B cell (primary cell): ENCODE results near the gene ZNF316. TPM values are rescaled to one million over a fixed set of nuclear protein-coding genes. Genes with fewer than 3 reads are reported as not detected.
"Not testable (repeated sequence)": the region's sequence is repeated elsewhere in the genome, so short reads cannot be mapped to it uniquely, and the experiment has no call there.

Source experiments
- ATAC-seq: fragments of 200-7000 bp; cut with Tn5 transposase; one replicate; pipeline ENCODE4 v1.10.0; 2021; ENCODE audit warnings: low read depth, mild to moderate bottlenecking, moderate number of reproducible peaks, moderate library complexity
- CTCF ChIA-PET: fragments of 350-600 bp; sonication (Branson Sonifier 250); formaldehyde crosslinking; loops from one replicate; lab custom pipeline; 2021; ENCODE audit warnings: antibody characterized with exemption, inconsistent platforms; lab: Charles Lee
- POLR2A ChIA-PET: fragments of 350-600 bp; sonication (Branson Sonifier 250); formaldehyde crosslinking; loops from one replicate; lab custom pipeline; 2021; ENCODE audit warnings: antibody characterized with exemption; lab: Charles Lee
- DNase-seq: peaks from one replicate; pipeline ENCODE4 v3.0.0; 2013
- H2AFZ ChIP-seq: 2 replicates; pipeline ENCODE4 v1.6.1; 2012; ENCODE audit warnings: mild to moderate bottlenecking, low read depth, low read length; ENCODE audit not compliant: insufficient read depth, poor library complexity, severe bottlenecking
- H3K27ac ChIP-seq, 2 donors: 1 replicate in 1 of 2; 2 replicates in 1 of 2; pipeline ENCODE4 v1.5.1; 2012 to 2013; ENCODE audit warnings: low read length in 2 of 2, mild to moderate bottlenecking in 2 of 2, moderate library complexity in 1 of 2
- H3K27me3 ChIP-seq, 4 experiments: fragments of 200-600 bp in 1 of 4; sonication (generic) in 1 of 4; replicated peaks in 1 of 4; 1 replicate in 2 of 4; 2 replicates in 2 of 4; pipeline versions ENCODE4 v1.6.1 to v1.7.0; 2013 to 2016; ENCODE audit warnings: low read length in 3 of 4, mild to moderate bottlenecking in 2 of 4, mixed read lengths in 1 of 4, moderate library complexity in 1 of 4; ENCODE audit not compliant: insufficient read depth in 4 of 4, control insufficient read depth in 3 of 4; ENCODE audit errors: control extremely low read depth in 1 of 4
- H3K36me3 ChIP-seq, 2 experiments: replicated peaks in 1 of 2; 1 replicate in 1 of 2; 2 replicates in 1 of 2; pipeline versions ENCODE4 v1.6.1 to v1.7.1; 2013; ENCODE audit warnings: low read length in 1 of 2; ENCODE audit not compliant: insufficient read depth in 2 of 2, control insufficient read depth in 1 of 2; ENCODE audit errors: control extremely low read depth in 1 of 2, extremely low read depth in 1 of 2
- H3K4me1 ChIP-seq, 2 donors: fragments of 200-600 bp in 1 of 2; sonication (generic) in 1 of 2; 1 replicate in 1 of 2; 2 replicates in 1 of 2; pipeline versions ENCODE4 v1.5.1 to v1.6.1; 2013 to 2017; ENCODE audit warnings: low read length in 2 of 2; ENCODE audit not compliant: control insufficient read depth in 2 of 2, insufficient read depth in 2 of 2
- H3K4me2 ChIP-seq: replicated peaks from 2 replicates; pipeline ENCODE3; 2012; ENCODE audit warnings: mild to moderate bottlenecking, low read depth, low read length; ENCODE audit not compliant: poor library complexity, severe bottlenecking
- H3K4me3 ChIP-seq, 5 experiments: fragments of 200-600 bp in 1 of 5; sonication (generic) in 1 of 5; 1 replicate in 3 of 5; 2 replicates in 2 of 5; pipeline versions ENCODE4 v1.5.1 to v1.7.0; 2011 to 2016; ENCODE audit warnings: low read length in 4 of 5, mild to moderate bottlenecking in 4 of 5, low read depth in 2 of 5, control low read depth in 1 of 5, moderate library complexity in 1 of 5; ENCODE audit not compliant: insufficient read depth in 1 of 5; ENCODE audit errors: control extremely low read depth in 1 of 5, extremely low read depth in 1 of 5
- H3K79me2 ChIP-seq: fragments of 200-600 bp; sonication (generic); one replicate; pipeline ENCODE4 v1.6.0; 2016; ENCODE audit warnings: low read length; ENCODE audit not compliant: control insufficient read depth, insufficient read depth
- H3K9ac ChIP-seq: fragments of 200-600 bp; sonication (generic); 2 replicates; pipeline ENCODE4 v1.6.1; 2017; ENCODE audit warnings: mild to moderate bottlenecking, low read length, moderate library complexity
- H3K9me3 ChIP-seq, 3 donors: one replicate each; pipeline versions ENCODE4 v1.6.1 to v1.7.1; 2013; ENCODE audit warnings: low read length in 2 of 3; ENCODE audit not compliant: control insufficient read depth in 2 of 3, insufficient read depth in 1 of 3; ENCODE audit errors: control extremely low read depth in 1 of 3
- H4K20me1 ChIP-seq: 2 replicates; pipeline ENCODE4 v1.6.0; 2012; ENCODE audit warnings: mild to moderate bottlenecking, low read length; ENCODE audit not compliant: insufficient read depth, control insufficient read depth, poor library complexity, severe bottlenecking
- H3K27ac Mint-ChIP-seq: one replicate; pipeline ENCODE4 v1.8.0; 2021; ENCODE audit warnings: mixed read lengths
- H3K27me3 Mint-ChIP-seq: one replicate; pipeline ENCODE4 v1.8.0; 2021; ENCODE audit warnings: mixed read lengths
- H3K4me1 Mint-ChIP-seq: one replicate; pipeline ENCODE4 v1.8.0; 2021; ENCODE audit warnings: mixed read lengths
- H3K4me3 Mint-ChIP-seq: one replicate; pipeline ENCODE4 v1.8.0; 2021; ENCODE audit warnings: mixed read lengths
- H3K9me3 Mint-ChIP-seq: one replicate; pipeline ENCODE4 v1.8.0; 2022; ENCODE audit warnings: mixed read lengths; ENCODE audit not compliant: insufficient read depth
- EZH2 ChIP-seq: IDR thresholded peaks from 2 replicates; pipeline ENCODE4 v1.6.1; 2012; ENCODE audit warnings: borderline replicate concordance, low read depth, mild to moderate bottlenecking, moderate library complexity, low read length; ENCODE audit not compliant: insufficient read depth, poor library complexity, severe bottlenecking
- WGBS: methylation state at CpG from one replicate; pipeline ENCODE4 v1.1.5; 2013; ENCODE audit warnings: missing lambda C conversion rate; ENCODE audit not compliant: insufficient coverage; 5-methylcytosine and 5-hydroxymethylcytosine counted together
- intact Hi-C: fragments of 100-400 bp; cut with micrococcal nuclease; formaldehyde crosslinking; loops from one replicate; pipeline ENCODE4 v1.10.0; 2022
- polyA plus RNA-seq: library from polyadenylated mRNA; depleted of rRNA; stranded (reverse); fragments of >200 nt; gene quantifications from 2 replicates; pipeline ENCODE4 v1.2.3, GENCODE V29; 2012
- total RNA-seq, 2 donors: library from RNA; stranded (reverse); fragments of 120-200 nt in 1 of 2; gene quantifications; 1 replicate in 1 of 2; 2 replicates in 1 of 2; pipeline versions ENCODE4 v1.2.3 to v1.2.4, GENCODE V29; 2013 to 2022
- TF ChIP-seq, protein P1 (sequence below): fragments of 200-600 bp; IDR thresholded peaks from one replicate; pipeline ENCODE4 v1.8.0; 2022; ENCODE audit warnings: antibody characterized with exemption, mild to moderate bottlenecking

The ZNF316 gene
- total and polyA plus RNA-seq, 2 donors (not counting 1 experiment from before 2014, with no cell fraction given): 43.6 to 72.6 TPM

- Histone ChIP-seq H2AFZ (no peak overlapping the region), H3K36me3 (no peaks in the 10 kb centered on the region), H3K27me3 (no peaks in the 10 kb centered on the region), H3K79me2 (peaks cover 3% of the 10 kb centered on the region), H3K4me3 (no peak overlapping the region), H4K20me1 (no peaks in the 10 kb centered on the region), H3K9ac (no peak overlapping the region), H3K4me1 (peaks cover 6 to 10% of the 10 kb centered on the region in 2 donors), H3K27ac (no peak overlapping the region), H3K4me2 (no peak overlapping the region), H3K9me3 (peaks cover 0 to 16% (median 0%) of the 10 kb centered on the region in 3 donors)
- DNase-seq (no peak), ATAC-seq (no peak)
- ChIA-PET CTCF (no interaction called here), POLR2A (no interaction called here)
- Mint-ChIP-seq H3K4me1 (peaks cover 12% of the 10 kb centered on the region), H3K4me3 (no peak overlapping the region), H3K9me3 (no peaks in the 10 kb centered on the region), H3K27me3 (no peaks in the 10 kb centered on the region), H3K27ac (no peak overlapping the region)
- TF ChIP-seq EZH2: no peak
- TF ChIP-seq, protein P1, sequence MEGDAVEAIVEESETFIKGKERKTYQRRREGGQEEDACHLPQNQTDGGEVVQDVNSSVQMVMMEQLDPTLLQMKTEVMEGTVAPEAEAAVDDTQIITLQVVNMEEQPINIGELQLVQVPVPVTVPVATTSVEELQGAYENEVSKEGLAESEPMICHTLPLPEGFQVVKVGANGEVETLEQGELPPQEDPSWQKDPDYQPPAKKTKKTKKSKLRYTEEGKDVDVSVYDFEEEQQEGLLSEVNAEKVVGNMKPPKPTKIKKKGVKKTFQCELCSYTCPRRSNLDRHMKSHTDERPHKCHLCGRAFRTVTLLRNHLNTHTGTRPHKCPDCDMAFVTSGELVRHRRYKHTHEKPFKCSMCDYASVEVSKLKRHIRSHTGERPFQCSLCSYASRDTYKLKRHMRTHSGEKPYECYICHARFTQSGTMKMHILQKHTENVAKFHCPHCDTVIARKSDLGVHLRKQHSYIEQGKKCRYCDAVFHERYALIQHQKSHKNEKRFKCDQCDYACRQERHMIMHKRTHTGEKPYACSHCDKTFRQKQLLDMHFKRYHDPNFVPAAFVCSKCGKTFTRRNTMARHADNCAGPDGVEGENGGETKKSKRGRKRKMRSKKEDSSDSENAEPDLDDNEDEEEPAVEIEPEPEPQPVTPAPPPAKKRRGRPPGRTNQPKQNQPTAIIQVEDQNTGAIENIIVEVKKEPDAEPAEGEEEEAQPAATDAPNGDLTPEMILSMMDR: no peak
- 79% methylated on average over 7 of the region's 7 CpGs for WGBS
- intact Hi-C loops: no loop called here
Measured at GRCh38 chr7:6631605-6632004, 5.5 kb upstream of the ZNF316 start.

- CTCF ChIA-PET: no interaction called here
- peak overlapping the region; percentile 62 for H3K27ac Mint-ChIP-seq
- peaks cover 20 to 22% of the 10 kb centered on the region in 2 donors for H3K4me1 ChIP-seq
- peaks cover 0 to 4% of the 10 kb centered on the region in 2 experiments for H3K36me3 ChIP-seq
- TF ChIP-seq, protein P1: no peak
- no peak for TF ChIP-seq EZH2
- no peak overlapping the region for H2AFZ ChIP-seq
- no peaks in the 10 kb centered on the region for H3K27me3 Mint-ChIP-seq
- peaks cover 13% of the 10 kb centered on the region for H4K20me1 ChIP-seq
- ATAC-seq (no peak), DNase-seq (no peak)
- H3K9me3 ChIP-seq: peaks cover 0 to 16% (median 0%) of the 10 kb centered on the region in 3 donors
- WGBS: 93% methylated on average over 4 of the region's 8 CpGs
- no peak overlapping the region for H3K9ac ChIP-seq
- POLR2A ChIA-PET: no interaction called here
- no peak overlapping the region for H3K27ac ChIP-seq
- H3K27me3 ChIP-seq: no peaks in the 10 kb centered on the region
- no peak overlapping the region for H3K4me2 ChIP-seq
- peaks cover 12% of the 10 kb centered on the region for H3K79me2 ChIP-seq
- no peak overlapping the region for H3K4me3 Mint-ChIP-seq
- intact Hi-C loops: no loop called here
- H3K9me3 Mint-ChIP-seq: no peaks in the 10 kb centered on the region
- H3K4me1 Mint-ChIP-seq: peaks cover 25% of the 10 kb centered on the region
- no peak overlapping the region for H3K4me3 ChIP-seq
Measured at GRCh38 chr7:6634021-6634420, 3.1 kb upstream of the ZNF316 start.

GRCh38 chr7:6634971-6635370 is 2.1 kb upstream of the ZNF316 start:
- H3K79me2 ChIP-seq: peaks cover 21% of the 10 kb centered on the region
- peak overlapping the region; percentile 10 to 54 for H3K27ac ChIP-seq
- peaks cover 23% of the 10 kb centered on the region for H4K20me1 ChIP-seq
- CTCF ChIA-PET: interaction anchor here (0.9 kb wide), 1 partner anchor 45 kb away, joined by 3 read pairs; the partner anchor contains the start of gene INTS15
- not testable (repeated sequence) for H3K9me3 Mint-ChIP-seq, H2AFZ ChIP-seq, ATAC-seq, H3K27me3 Mint-ChIP-seq, H3K9ac ChIP-seq, H3K4me3 ChIP-seq, H3K4me2 ChIP-seq, H3K27me3 ChIP-seq
- Mint-ChIP-seq H3K4me1 (peaks cover 32% of the 10 kb centered on the region), H3K4me3 (peak overlapping the region; percentile 55), H3K27ac (peak overlapping the region; percentile 32)
- H3K4me1 ChIP-seq: peaks cover 20 to 25% of the 10 kb centered on the region in 2 donors
- H3K9me3 ChIP-seq: peaks cover 0 to 16% (median 0%) of the 10 kb centered on the region in 3 donors
- DNase-seq: peak; percentile 50
- intact Hi-C loops: loop anchor here (5.0 kb wide), 1 partner anchor 72 kb away; the partner anchor contains the start of gene ZNF12
- H3K36me3 ChIP-seq: peaks cover 0 to 12% of the 10 kb centered on the region in 2 experiments
- 49% methylated on average over 3 of the region's 5 CpGs for whole genome bisulfite sequencing
- POLR2A ChIA-PET: interaction anchor here (0.7 kb wide), 1 partner anchor 15 kb away, joined by 5 read pairs; no protein-coding TSS in a partner anchor
